ENCODE data around the gene GPER1. TPM values are rescaled to one million over a fixed set of nuclear protein-coding genes. Genes with fewer than 3 reads are reported as not detected.

The GPER1 gene
- total RNA-seq, 1 donor from 2014 or later, result 1.2 TPM

DNA sequence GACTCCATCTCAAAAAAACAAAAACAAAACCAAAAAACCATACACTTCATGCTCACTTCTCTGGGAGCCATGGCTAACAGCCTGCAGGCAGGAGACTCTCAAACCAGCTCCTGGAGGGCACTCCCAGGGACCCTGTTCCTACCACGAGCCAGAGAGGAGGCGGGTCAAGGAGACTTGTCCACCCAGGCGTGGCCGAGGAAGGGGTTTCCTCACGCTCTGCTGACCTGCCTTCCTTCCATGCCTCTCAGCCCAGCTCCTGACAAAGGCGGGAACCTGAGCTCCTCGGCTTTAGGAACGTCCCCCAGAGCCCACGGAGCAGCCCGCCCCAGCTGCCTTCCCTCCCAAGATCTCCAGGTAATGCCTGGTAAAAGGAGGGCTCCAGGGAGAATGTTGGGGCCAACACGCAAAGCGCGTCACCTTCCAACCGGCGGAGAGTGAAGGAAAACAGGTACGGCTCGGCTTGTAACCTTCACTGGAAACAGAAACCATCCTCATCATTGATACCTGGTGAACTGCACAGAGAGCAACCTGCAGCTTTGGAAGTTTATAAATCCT lies 34.0 kb upstream of the GPER1 start:
- no peak for DNase-seq (ENCODE audit: low read depth in 2 of 2)

- DNase-seq (ENCODE audit: low read depth in 2 of 2), result peak in 1 of 2 donors; percentile 49
These were observed 33.5 kb upstream of the GPER1 start for GRCh38 chr7:1054438-1054837.

DNA sequence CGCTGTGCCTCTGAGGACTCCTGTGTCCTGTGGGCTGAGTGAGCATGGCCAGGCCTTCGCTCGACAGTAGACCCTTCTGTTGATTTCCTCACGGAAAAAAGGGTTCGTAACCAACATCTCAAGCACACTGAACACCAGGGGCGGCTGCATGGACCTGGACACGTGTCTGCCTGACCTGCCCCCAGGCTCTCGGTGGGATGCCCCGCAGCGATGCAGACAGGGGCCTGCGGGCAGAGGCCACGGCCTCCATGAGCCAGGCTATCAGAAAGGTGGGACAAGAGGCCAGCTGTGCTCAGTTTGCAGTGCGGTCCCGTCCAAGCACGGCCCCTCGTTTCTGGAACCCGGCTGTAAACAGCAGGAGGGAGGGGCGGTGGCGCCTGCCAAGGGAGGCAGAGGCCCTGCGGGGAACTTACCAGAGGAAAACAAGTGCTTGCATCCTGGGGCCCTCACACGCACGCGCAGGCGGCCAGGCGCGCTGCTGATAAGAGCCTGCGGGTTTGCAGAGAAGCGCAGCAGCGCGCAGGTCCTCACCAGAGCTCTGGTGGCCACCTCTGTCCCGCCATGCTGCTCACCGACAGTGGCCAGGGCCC lies 33.0 kb upstream of the GPER1 start:
- peak; percentile 87 to 93 for DNase-seq (ENCODE audit: low read depth in 2 of 2)

- no peak for DNase-seq (ENCODE audit: low read depth in 2 of 2)
These were observed 32.4 kb upstream of the GPER1 start for GRCh38 chr7:1055491-1055955.

DNA sequence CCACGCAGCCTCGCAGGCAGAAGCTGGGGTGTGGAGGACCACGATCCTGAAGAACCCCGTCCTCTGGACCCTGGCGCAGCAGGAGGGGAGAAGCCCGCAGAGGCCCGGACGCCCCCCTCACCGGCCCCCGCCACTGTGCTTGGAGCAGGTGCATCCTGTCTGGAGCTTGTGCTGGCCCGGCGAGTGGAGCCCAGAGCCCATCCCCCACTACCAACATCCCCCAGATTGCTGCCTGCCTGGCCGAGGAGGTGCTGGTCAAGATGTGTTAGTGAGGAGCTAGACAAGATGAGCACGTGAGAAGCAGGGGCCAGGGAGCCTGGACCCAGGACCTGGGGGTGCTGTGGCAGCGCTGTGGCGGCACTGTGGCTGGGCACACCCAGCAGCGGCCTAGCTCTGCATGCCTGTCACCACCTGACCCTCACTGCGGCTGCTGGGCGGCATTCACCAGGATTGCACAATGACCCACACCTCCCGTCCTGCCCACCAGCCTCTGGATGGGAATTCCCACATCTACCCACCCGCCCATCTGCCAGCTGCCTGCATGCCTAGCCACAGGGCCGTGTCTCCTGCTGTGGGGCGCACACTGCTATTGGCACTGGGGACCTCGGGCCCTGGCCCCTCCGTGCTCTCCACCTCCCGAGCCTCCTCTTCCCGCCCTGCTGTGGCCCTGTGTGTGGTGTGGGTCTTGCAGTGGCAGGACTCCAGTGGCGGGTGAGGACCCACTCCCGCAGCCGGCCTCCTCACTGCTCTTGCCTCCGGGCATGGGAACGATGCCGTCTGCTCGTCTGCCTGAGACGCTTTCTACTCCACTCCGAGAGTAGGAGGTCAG lies 31.7 kb upstream of the GPER1 start:
- peak; percentile 79 to 88 for DNase-seq (ENCODE audit: low read depth in 2 of 2)

GRCh38 chr7:1056785-1057410 lies 31.0 kb upstream of the GPER1 start:
- no peak for DNase-seq (ENCODE audit: low read depth in 2 of 2)

DNA sequence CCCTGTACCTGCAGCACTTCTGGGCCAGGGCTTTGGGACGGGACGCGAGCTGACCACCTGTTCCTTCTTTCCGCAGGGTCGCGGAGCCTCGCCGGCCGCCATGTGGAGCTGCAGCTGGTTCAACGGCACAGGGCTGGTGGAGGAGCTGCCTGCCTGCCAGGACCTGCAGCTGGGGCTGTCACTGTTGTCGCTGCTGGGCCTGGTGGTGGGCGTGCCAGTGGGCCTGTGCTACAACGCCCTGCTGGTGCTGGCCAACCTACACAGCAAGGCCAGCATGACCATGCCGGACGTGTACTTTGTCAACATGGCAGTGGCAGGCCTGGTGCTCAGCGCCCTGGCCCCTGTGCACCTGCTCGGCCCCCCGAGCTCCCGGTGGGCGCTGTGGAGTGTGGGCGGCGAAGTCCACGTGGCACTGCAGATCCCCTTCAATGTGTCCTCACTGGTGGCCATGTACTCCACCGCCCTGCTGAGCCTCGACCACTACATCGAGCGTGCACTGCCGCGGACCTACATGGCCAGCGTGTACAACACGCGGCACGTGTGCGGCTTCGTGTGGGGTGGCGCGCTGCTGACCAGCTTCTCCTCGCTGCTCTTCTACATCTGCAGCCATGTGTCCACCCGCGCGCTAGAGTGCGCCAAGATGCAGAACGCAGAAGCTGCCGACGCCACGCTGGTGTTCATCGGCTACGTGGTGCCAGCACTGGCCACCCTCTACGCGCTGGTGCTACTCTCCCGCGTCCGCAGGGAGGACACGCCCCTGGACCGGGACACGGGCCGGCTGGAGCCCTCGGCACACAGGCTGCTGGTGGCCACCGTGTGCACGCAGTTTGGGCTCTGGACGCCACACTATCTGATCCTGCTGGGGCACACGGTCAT lies 30.3 kb upstream of the GPER1 start:
- no peak for DNase-seq (ENCODE audit: low read depth in 2 of 2)

- DNase-seq (ENCODE audit: low read depth in 2 of 2), result no peak
These were observed 29.6 kb upstream of the GPER1 start for GRCh38 chr7:1058311-1058710.

- DNase-seq (ENCODE audit: low read depth in 2 of 2), result no peak
These were observed 29.1 kb upstream of the GPER1 start for GRCh38 chr7:1058821-1059199.

- peak; percentile 35 to 96 for DNase-seq (ENCODE audit: low read depth in 2 of 2)
These were observed 28.5 kb upstream of the GPER1 start for GRCh38 chr7:1059200-1060091.

DNA sequence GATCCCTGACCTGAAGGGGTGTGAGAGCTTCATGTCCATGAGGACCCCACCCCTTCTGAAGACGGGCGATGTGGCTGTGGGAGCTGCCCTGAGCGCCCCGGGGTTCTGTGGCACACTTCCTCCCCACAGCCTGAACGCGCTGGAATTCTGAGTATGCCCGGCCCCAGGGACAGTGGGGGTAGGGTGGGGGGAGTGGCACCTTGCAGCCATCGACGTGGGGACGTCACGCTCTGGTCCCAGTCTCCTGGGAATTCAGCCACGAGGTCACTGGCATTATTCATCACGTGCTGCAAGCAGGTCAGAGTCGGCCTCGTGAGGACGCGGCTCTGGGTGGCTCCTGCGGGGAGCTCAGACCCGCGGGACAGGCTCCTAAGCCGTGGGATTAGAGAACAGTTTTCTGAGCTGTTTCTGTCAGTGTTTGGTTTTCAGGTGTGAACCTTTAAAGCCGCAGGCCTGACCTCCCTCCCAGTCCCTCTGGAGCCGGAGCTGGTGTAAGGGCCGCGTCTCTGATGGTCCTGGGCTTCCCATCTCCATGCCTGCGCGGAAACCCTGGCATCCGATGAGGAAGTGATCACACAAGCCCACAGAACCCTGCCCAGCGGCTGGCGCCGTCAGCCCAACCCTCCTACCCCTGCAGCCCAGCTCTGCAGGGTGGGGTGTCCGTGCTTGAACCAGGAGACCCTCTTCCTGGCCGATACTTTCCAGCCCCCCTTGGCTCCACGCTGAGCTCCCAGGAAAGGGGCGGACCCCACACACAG lies 27.4 kb upstream of the GPER1 start:
- DNase-seq (ENCODE audit: low read depth in 2 of 2), result peak; percentile 65 to 90

GRCh38 chr7:1061180-1061579 lies 26.7 kb upstream of the GPER1 start:
- no peak for DNase-seq (ENCODE audit: low read depth in 2 of 2)

GRCh38 chr7:1062296-1063294 lies 25.3 kb upstream of the GPER1 start:
- DNase-seq (ENCODE audit: low read depth in 2 of 2), result no peak

- no peak for DNase-seq (ENCODE audit: low read depth in 2 of 2)
These were observed 24.6 kb upstream of the GPER1 start for GRCh38 chr7:1063361-1063760.

GRCh38 chr7:1064581-1064980 lies 23.3 kb upstream of the GPER1 start:
- DNase-seq (ENCODE audit: low read depth in 2 of 2), result no peak

GRCh38 chr7:1065263-1065584 lies 22.7 kb upstream of the GPER1 start:
- DNase-seq (ENCODE audit: low read depth in 2 of 2), result no peak

GRCh38 chr7:1065585-1066241 lies 22.2 kb upstream of the GPER1 start:
- DNase-seq (ENCODE audit: low read depth in 2 of 2), result peak; percentile 75 to 84

- DNase-seq (ENCODE audit: low read depth in 2 of 2), result no peak
These were observed 21.7 kb upstream of the GPER1 start for GRCh38 chr7:1066242-1066588.

All from lung microvascular endothelial cell (primary cell).